ENCODE results near the gene AUTS2. TPM values are rescaled to one million over a fixed set of nuclear protein-coding genes. Genes with fewer than 3 reads are reported as not detected.
A peak's percentile ranks its signal among the peaks of the same experiment; 100 is the strongest.

AUTS2 gene
- total RNA-seq, 1 donor from 2014 or later, result 80.6 TPM

DNA sequence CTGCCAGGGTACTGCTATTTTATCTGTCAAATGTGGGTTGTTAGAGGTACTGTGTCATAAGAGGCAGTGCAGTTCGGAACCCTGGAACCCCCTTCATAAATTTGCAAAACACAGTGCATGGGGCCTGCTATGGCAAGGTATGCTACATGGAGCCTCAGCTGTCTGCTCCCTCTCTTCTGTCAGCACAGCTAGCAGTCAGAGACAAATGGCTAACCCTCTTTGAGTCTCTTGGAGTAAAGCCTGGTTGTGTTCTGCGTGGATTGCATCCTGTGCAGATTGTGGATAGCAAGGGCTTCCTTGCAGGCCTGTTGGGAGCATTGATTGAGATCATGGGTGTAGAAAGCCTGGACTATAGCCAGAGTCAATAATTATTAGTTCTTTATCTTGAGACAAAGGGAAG, 397.8 kb downstream of the AUTS2 start:
- no peaks in the 10 kb centered on the region for H3K36me3 Mint-ChIP-seq (ENCODE audit: unreplicated experiment)
- DNase-seq (ENCODE audit: extremely low spot score, unreplicated experiment), result no peak
- H3K4me1 Mint-ChIP-seq (ENCODE audit: unreplicated experiment), result peaks cover 27% of the 10 kb centered on the region
- TF ChIP-seq, protein P1, sequence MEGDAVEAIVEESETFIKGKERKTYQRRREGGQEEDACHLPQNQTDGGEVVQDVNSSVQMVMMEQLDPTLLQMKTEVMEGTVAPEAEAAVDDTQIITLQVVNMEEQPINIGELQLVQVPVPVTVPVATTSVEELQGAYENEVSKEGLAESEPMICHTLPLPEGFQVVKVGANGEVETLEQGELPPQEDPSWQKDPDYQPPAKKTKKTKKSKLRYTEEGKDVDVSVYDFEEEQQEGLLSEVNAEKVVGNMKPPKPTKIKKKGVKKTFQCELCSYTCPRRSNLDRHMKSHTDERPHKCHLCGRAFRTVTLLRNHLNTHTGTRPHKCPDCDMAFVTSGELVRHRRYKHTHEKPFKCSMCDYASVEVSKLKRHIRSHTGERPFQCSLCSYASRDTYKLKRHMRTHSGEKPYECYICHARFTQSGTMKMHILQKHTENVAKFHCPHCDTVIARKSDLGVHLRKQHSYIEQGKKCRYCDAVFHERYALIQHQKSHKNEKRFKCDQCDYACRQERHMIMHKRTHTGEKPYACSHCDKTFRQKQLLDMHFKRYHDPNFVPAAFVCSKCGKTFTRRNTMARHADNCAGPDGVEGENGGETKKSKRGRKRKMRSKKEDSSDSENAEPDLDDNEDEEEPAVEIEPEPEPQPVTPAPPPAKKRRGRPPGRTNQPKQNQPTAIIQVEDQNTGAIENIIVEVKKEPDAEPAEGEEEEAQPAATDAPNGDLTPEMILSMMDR (IDR thresholded peaks at IDR 0.05), result no peak
- no peak overlapping the region for H3K27ac Mint-ChIP-seq (ENCODE audit: unreplicated experiment)
- H3K27me3 Mint-ChIP-seq (ENCODE audit: unreplicated experiment), result no peaks in the 10 kb centered on the region
- H3K4me3 Mint-ChIP-seq (ENCODE audit: unreplicated experiment), result no peak overlapping the region
- no peaks in the 10 kb centered on the region for H3K9me3 Mint-ChIP-seq (ENCODE audit: unreplicated experiment)

DNA sequence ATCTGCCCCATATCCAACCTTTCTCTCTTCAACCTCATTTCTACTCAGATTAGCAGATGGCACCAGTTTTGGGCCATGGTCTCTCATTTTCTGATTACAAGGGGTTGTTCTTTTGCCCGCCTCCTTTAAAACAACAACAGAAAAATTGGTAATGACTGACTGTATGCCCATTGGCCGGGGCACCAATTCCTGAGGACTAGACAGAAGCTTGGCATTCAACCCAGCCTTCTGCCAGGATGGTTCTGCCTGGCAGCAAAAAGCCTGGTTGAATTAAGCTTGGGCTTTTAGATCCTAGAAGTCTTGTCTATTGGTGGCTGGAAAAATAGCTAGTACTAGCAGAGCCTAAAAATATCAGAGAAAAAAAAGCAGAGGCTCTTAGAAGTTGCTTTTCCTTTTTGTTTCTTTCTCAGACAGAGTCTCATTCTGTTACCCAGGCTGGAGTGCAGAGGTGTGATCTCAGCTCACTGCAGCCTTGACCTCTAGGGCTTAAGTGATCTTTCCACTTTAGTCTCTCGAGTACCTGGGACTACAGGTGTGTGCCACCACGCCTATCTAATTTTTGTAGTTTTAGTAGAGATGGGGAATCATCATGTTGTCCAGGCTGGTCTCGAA, 402.6 kb downstream of the AUTS2 start:
- H3K27ac Mint-ChIP-seq (ENCODE audit: unreplicated experiment), result no peak overlapping the region
- H3K4me1 Mint-ChIP-seq (ENCODE audit: unreplicated experiment), result peaks cover 40% of the 10 kb centered on the region
- DNase-seq (ENCODE audit: extremely low spot score, unreplicated experiment), result no peak
- TF ChIP-seq, protein P1 (IDR thresholded peaks at IDR 0.05), result no peak
- no peaks in the 10 kb centered on the region for H3K36me3 Mint-ChIP-seq (ENCODE audit: unreplicated experiment)
- H3K4me3 Mint-ChIP-seq (ENCODE audit: unreplicated experiment), result no peak overlapping the region
- H3K9me3 Mint-ChIP-seq (ENCODE audit: unreplicated experiment), result no peaks in the 10 kb centered on the region
- H3K27me3 Mint-ChIP-seq (ENCODE audit: unreplicated experiment), result no peaks in the 10 kb centered on the region

DNA sequence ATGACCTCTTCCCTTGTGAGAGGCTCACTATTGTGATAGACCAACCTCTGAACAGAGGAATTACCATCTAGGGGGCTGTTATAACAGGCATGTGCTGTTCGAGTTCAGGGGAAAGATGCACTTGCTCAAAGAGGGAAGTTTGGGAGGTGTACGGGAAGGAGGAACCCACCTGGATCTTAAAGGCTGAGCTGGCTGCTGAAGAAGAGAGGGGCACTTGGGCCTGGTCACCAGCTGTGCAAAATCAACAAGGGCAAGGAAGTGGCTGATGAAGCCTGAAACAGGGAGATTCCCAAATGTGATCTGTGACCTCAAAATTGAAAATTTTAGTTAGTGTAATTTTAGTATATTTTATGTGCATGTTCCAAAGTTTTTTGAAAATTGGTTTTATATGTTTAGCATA, 407.2 kb downstream of the AUTS2 start:
- Mint-ChIP-seq H3K9me3 (ENCODE audit: unreplicated experiment) (no peaks in the 10 kb centered on the region), H3K4me3 (ENCODE audit: unreplicated experiment) (peak overlapping the region; percentile 44), H3K27me3 (ENCODE audit: unreplicated experiment) (no peaks in the 10 kb centered on the region), H3K4me1 (ENCODE audit: unreplicated experiment) (peaks cover 39% of the 10 kb centered on the region), H3K36me3 (ENCODE audit: unreplicated experiment) (no peaks in the 10 kb centered on the region), H3K27ac (ENCODE audit: unreplicated experiment) (peak overlapping the region; percentile 82)
- no peak for DNase-seq (ENCODE audit: extremely low spot score, unreplicated experiment)
- TF ChIP-seq, protein P1 (IDR thresholded peaks at IDR 0.05), result no peak

DNA sequence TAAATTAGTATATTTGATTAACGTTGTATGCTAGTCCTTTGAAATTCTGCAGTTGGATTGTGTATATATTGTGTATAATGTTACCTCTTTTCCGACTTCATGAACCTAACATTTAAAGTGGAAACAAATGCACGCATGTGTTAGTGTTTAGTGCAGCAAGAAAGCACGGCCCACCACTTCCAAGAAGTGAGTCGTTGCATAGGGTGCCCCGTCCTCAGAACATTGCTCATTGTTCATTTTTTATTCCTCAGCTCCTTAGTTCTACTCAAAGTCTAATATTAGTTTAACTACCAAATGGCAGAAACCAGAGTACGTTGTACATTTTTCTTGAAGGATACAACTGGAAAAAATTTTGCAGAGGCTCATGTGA, 407.6 kb downstream of the AUTS2 start:
- H3K36me3 Mint-ChIP-seq (ENCODE audit: unreplicated experiment), result no peaks in the 10 kb centered on the region
- DNase-seq (ENCODE audit: extremely low spot score, unreplicated experiment), result no peak
- TF ChIP-seq, protein P1 (IDR thresholded peaks at IDR 0.05), result no peak
- H3K4me1 Mint-ChIP-seq (ENCODE audit: unreplicated experiment), result peaks cover 38% of the 10 kb centered on the region
- peak overlapping the region; percentile 44 for H3K4me3 Mint-ChIP-seq (ENCODE audit: unreplicated experiment)
- H3K27me3 Mint-ChIP-seq (ENCODE audit: unreplicated experiment), result no peaks in the 10 kb centered on the region
- H3K27ac Mint-ChIP-seq (ENCODE audit: unreplicated experiment), result peak overlapping the region; percentile 82
- H3K9me3 Mint-ChIP-seq (ENCODE audit: unreplicated experiment), result no peaks in the 10 kb centered on the region

DNA sequence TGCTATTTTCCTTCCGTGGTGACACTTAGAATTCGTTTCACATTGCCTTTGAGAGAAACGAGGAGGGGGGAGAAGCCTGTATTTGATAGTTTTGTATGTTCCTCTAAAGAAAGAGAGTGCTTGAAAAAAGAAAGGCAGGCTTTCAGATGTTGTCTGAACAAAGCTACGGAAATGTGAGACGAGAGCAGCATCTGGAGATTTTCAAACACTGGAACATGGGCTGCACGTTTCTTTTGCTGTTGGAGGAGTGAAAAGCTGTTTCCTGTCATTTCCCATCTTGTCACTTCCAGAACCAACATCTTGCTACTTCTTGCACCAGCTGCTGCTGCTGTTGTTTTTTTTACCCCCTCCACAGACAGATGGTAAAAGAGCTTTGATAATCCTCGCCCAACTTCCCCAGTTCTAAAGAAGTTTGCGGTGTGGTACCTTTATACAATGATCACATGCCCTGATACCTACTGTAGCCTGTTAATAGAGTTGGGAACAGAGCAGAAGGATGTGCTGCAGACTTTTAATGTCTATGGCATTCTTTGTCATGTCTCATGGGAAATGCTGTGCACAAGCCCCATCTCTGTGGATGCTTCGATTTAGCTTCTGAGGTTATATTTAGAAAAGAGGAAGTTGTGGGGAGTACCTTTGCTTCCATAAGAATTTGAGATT, 408.1 kb downstream of the AUTS2 start:
- H3K27ac Mint-ChIP-seq (ENCODE audit: unreplicated experiment), result peak overlapping the region; percentile 82
- H3K4me3 Mint-ChIP-seq (ENCODE audit: unreplicated experiment), result peak overlapping the region; percentile 44
- H3K4me1 Mint-ChIP-seq (ENCODE audit: unreplicated experiment), result peaks cover 35% of the 10 kb centered on the region
- no peaks in the 10 kb centered on the region for H3K9me3 Mint-ChIP-seq (ENCODE audit: unreplicated experiment)
- no peak for DNase-seq (ENCODE audit: extremely low spot score, unreplicated experiment)
- TF ChIP-seq, protein P1 (IDR thresholded peaks at IDR 0.05), result no peak
- no peaks in the 10 kb centered on the region for H3K36me3 Mint-ChIP-seq (ENCODE audit: unreplicated experiment)
- H3K27me3 Mint-ChIP-seq (ENCODE audit: unreplicated experiment), result no peaks in the 10 kb centered on the region
